ENCODE data around the gene CFAP100.

Gene CFAP100

GRCh38 chr3:126392246-126392645 is 2.5 kb upstream of the CFAP100 start:
- H3K27me3 ChIP-seq (replicated peaks; ENCODE audit: control insufficient read depth, insufficient read depth, low read length, poor library complexity, severe bottlenecking) = peaks cover 11% of the 10 kb centered on the region
- no peaks in the 10 kb centered on the region for H3K36me3 ChIP-seq (ENCODE audit: control insufficient read depth, insufficient read depth, low read length)
- no peak overlapping the region for H3K27ac ChIP-seq (ENCODE audit: insufficient read depth, low read length, poor library complexity, severe bottlenecking)
- no peak for DNase-seq
- no peaks in the 10 kb centered on the region for H3K9me3 ChIP-seq (ENCODE audit: control insufficient read depth, low read length)
- H3K4me1 ChIP-seq (ENCODE audit: control insufficient read depth, insufficient read depth, low read length, poor library complexity, severe bottlenecking) = no peaks in the 10 kb centered on the region
- no peak overlapping the region for H3K4me3 ChIP-seq (ENCODE audit: insufficient read depth, low read depth, low read length, poor library complexity, severe bottlenecking)

- no peaks in the 10 kb centered on the region for H3K9me3 ChIP-seq (ENCODE audit: control insufficient read depth, low read length)
- peaks cover 11% of the 10 kb centered on the region for H3K27me3 ChIP-seq (replicated peaks; ENCODE audit: control insufficient read depth, insufficient read depth, low read length, poor library complexity, severe bottlenecking)
Observed at GRCh38 chr3:126393563-126393962, 1.1 kb upstream of the CFAP100 start.

GRCh38 chr3:126394977-126395321 is 240 bp downstream of the CFAP100 start:
- no peaks in the 10 kb centered on the region for H3K36me3 ChIP-seq (ENCODE audit: control insufficient read depth, insufficient read depth, low read length)
- H3K4me3 ChIP-seq (ENCODE audit: insufficient read depth, low read depth, low read length, poor library complexity, severe bottlenecking) = no peak overlapping the region
- H3K4me1 ChIP-seq (ENCODE audit: control insufficient read depth, insufficient read depth, low read length, poor library complexity, severe bottlenecking) = no peaks in the 10 kb centered on the region
- no peaks in the 10 kb centered on the region for H3K9me3 ChIP-seq (ENCODE audit: control insufficient read depth, low read length)
- H3K27me3 ChIP-seq (replicated peaks; ENCODE audit: control insufficient read depth, insufficient read depth, low read length, poor library complexity, severe bottlenecking) = peaks cover under 1% of the 10 kb centered on the region
- no peak for DNase-seq
- H3K27ac ChIP-seq (ENCODE audit: insufficient read depth, low read length, poor library complexity, severe bottlenecking) = no peak overlapping the region

More at GRCh38 chr3:126393563-126393962, 1.1 kb upstream of the CFAP100 start:
- no peaks in the 10 kb centered on the region for H3K36me3 ChIP-seq (ENCODE audit: control insufficient read depth, insufficient read depth, low read length)
- no peak overlapping the region for H3K4me3 ChIP-seq (ENCODE audit: insufficient read depth, low read depth, low read length, poor library complexity, severe bottlenecking)
- DNase-seq = no peak
- H3K4me1 ChIP-seq (ENCODE audit: control insufficient read depth, insufficient read depth, low read length, poor library complexity, severe bottlenecking) = no peaks in the 10 kb centered on the region
- no peak overlapping the region for H3K27ac ChIP-seq (ENCODE audit: insufficient read depth, low read length, poor library complexity, severe bottlenecking)

GRCh38 chr3:126395846-126396513 is 1.3 kb downstream of the CFAP100 start:
- Histone ChIP-seq H3K27ac (ENCODE audit: insufficient read depth, low read length, poor library complexity, severe bottlenecking) (no peak overlapping the region), H3K27me3 (replicated peaks; ENCODE audit: control insufficient read depth, insufficient read depth, low read length, poor library complexity, severe bottlenecking) (no peaks in the 10 kb centered on the region), H3K4me1 (ENCODE audit: control insufficient read depth, insufficient read depth, low read length, poor library complexity, severe bottlenecking) (no peaks in the 10 kb centered on the region), H3K9me3 (ENCODE audit: control insufficient read depth, low read length) (no peaks in the 10 kb centered on the region), H3K36me3 (ENCODE audit: control insufficient read depth, insufficient read depth, low read length) (no peaks in the 10 kb centered on the region), H3K4me3 (ENCODE audit: insufficient read depth, low read depth, low read length, poor library complexity, severe bottlenecking) (no peak overlapping the region)
- DNase-seq = no peak

GRCh38 chr3:126396536-126396935 is 1.8 kb downstream of the CFAP100 start:
- Histone ChIP-seq H3K4me1 (ENCODE audit: control insufficient read depth, insufficient read depth, low read length, poor library complexity, severe bottlenecking) (no peaks in the 10 kb centered on the region), H3K27ac (ENCODE audit: insufficient read depth, low read length, poor library complexity, severe bottlenecking) (no peak overlapping the region), H3K9me3 (ENCODE audit: control insufficient read depth, low read length) (no peaks in the 10 kb centered on the region), H3K4me3 (ENCODE audit: insufficient read depth, low read depth, low read length, poor library complexity, severe bottlenecking) (no peak overlapping the region), H3K27me3 (replicated peaks; ENCODE audit: control insufficient read depth, insufficient read depth, low read length, poor library complexity, severe bottlenecking) (no peaks in the 10 kb centered on the region), H3K36me3 (ENCODE audit: control insufficient read depth, insufficient read depth, low read length) (no peaks in the 10 kb centered on the region)
- DNase-seq = no peak

GRCh38 chr3:126397610-126398422 is 3.1 kb downstream of the CFAP100 start:
- H3K27me3 ChIP-seq (replicated peaks; ENCODE audit: control insufficient read depth, insufficient read depth, low read length, poor library complexity, severe bottlenecking) = no peaks in the 10 kb centered on the region

GRCh38 chr3:126398423-126399350 is 4.0 kb downstream of the CFAP100 start:
- no peaks in the 10 kb centered on the region for H3K36me3 ChIP-seq (ENCODE audit: control insufficient read depth, insufficient read depth, low read length)
- no peaks in the 10 kb centered on the region for H3K4me1 ChIP-seq (ENCODE audit: control insufficient read depth, insufficient read depth, low read length, poor library complexity, severe bottlenecking)
- no peak overlapping the region for H3K4me3 ChIP-seq (ENCODE audit: insufficient read depth, low read depth, low read length, poor library complexity, severe bottlenecking)
- no peaks in the 10 kb centered on the region for H3K27me3 ChIP-seq (replicated peaks; ENCODE audit: control insufficient read depth, insufficient read depth, low read length, poor library complexity, severe bottlenecking)
- DNase-seq = no peak
- no peaks in the 10 kb centered on the region for H3K9me3 ChIP-seq (ENCODE audit: control insufficient read depth, low read length)
- H3K27ac ChIP-seq (ENCODE audit: insufficient read depth, low read length, poor library complexity, severe bottlenecking) = no peak overlapping the region

More at GRCh38 chr3:126397610-126398422, 3.1 kb downstream of the CFAP100 start:
- Histone ChIP-seq H3K36me3 (ENCODE audit: control insufficient read depth, insufficient read depth, low read length) (no peaks in the 10 kb centered on the region), H3K9me3 (ENCODE audit: control insufficient read depth, low read length) (no peaks in the 10 kb centered on the region), H3K4me3 (ENCODE audit: insufficient read depth, low read depth, low read length, poor library complexity, severe bottlenecking) (no peak overlapping the region), H3K27ac (ENCODE audit: insufficient read depth, low read length, poor library complexity, severe bottlenecking) (no peak overlapping the region), H3K4me1 (ENCODE audit: control insufficient read depth, insufficient read depth, low read length, poor library complexity, severe bottlenecking) (no peaks in the 10 kb centered on the region)
- DNase-seq = no peak

- H3K27ac ChIP-seq (ENCODE audit: insufficient read depth, low read length, poor library complexity, severe bottlenecking) = no peak overlapping the region
Observed at GRCh38 chr3:126399351-126399735, 4.6 kb downstream of the CFAP100 start.

GRCh38 chr3:126399756-126400155 is 5.0 kb downstream of the CFAP100 start:
- Histone ChIP-seq H3K27ac (ENCODE audit: insufficient read depth, low read length, poor library complexity, severe bottlenecking) (no peak overlapping the region), H3K9me3 (ENCODE audit: control insufficient read depth, low read length) (no peaks in the 10 kb centered on the region), H3K27me3 (replicated peaks; ENCODE audit: control insufficient read depth, insufficient read depth, low read length, poor library complexity, severe bottlenecking) (no peaks in the 10 kb centered on the region), H3K36me3 (ENCODE audit: control insufficient read depth, insufficient read depth, low read length) (no peaks in the 10 kb centered on the region), H3K4me1 (ENCODE audit: control insufficient read depth, insufficient read depth, low read length, poor library complexity, severe bottlenecking) (no peaks in the 10 kb centered on the region), H3K4me3 (ENCODE audit: insufficient read depth, low read depth, low read length, poor library complexity, severe bottlenecking) (no peak overlapping the region)
- DNase-seq = no peak

More at GRCh38 chr3:126399351-126399735, 4.6 kb downstream of the CFAP100 start:
- DNase-seq = no peak
- H3K9me3 ChIP-seq (ENCODE audit: control insufficient read depth, low read length) = no peaks in the 10 kb centered on the region
- H3K4me3 ChIP-seq (ENCODE audit: insufficient read depth, low read depth, low read length, poor library complexity, severe bottlenecking) = no peak overlapping the region
- H3K36me3 ChIP-seq (ENCODE audit: control insufficient read depth, insufficient read depth, low read length) = no peaks in the 10 kb centered on the region
- H3K4me1 ChIP-seq (ENCODE audit: control insufficient read depth, insufficient read depth, low read length, poor library complexity, severe bottlenecking) = no peaks in the 10 kb centered on the region
- H3K27me3 ChIP-seq (replicated peaks; ENCODE audit: control insufficient read depth, insufficient read depth, low read length, poor library complexity, severe bottlenecking) = no peaks in the 10 kb centered on the region
